GM18505 (cell line): ENCODE results near the gene KCTD15.

Experiments used
- ATAC-seq: cut with Tn5 transposase; IDR thresholded peaks from one replicate; pipeline ENCODE4 v1.9.1; 2021; ENCODE audit not compliant: unreplicated experiment
- POLR2A ChIP-seq: IDR thresholded peaks from 4 replicates; pipeline ENCODE4 v1.6.1; 2011; ENCODE audit warnings: borderline replicate concordance; ENCODE audit not compliant: insufficient read depth, insufficient read length; ENCODE audit errors: extremely low read depth

KCTD15 gene

DNA sequence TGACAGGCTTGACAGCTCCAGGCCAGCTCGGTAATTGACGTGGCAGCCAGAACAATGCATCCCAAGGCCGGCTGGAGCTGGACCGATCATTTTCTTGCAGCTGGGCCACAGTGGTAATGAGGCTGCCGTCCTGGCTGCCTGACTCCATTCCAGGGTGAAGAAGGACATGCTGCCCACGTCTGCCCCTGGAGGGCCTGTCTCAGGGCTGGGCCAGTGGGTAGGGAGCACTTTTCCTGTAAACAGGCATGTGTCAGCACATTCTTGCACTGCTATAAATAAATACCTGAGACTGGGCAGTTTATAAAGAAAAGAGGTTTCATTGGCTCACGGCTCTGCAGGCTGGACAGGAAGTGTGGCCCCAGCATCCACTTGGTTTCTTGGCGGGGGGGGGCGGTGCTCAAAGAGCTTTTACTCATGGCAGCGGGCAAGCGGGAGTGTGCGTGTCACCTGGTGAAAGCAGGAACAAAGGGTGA, 38.1 kb upstream of the KCTD15 start:
- no peak for ATAC-seq
- no peak for TF ChIP-seq POLR2A

DNA sequence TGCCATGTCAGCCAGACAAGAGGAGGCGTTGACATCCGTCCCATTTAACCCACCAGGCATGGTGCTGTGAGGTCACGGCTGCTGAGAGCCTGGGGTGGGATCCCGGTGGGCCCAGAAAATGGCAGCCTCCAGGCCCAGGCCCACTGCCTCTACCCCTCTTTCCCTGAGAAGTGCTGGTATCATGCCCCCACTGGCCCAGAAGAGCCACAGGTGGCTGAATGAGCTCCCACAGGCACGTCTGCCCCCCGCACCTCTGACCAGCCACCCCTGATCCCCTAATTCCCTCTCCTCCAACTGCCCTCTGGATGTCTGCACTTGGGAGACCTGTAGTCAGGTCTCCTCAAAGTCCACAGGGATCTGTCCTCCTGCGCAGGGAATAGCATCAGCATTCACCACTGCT, 37.3 kb upstream of the KCTD15 start:
- ATAC-seq, result no peak
- no peak for TF ChIP-seq POLR2A

DNA sequence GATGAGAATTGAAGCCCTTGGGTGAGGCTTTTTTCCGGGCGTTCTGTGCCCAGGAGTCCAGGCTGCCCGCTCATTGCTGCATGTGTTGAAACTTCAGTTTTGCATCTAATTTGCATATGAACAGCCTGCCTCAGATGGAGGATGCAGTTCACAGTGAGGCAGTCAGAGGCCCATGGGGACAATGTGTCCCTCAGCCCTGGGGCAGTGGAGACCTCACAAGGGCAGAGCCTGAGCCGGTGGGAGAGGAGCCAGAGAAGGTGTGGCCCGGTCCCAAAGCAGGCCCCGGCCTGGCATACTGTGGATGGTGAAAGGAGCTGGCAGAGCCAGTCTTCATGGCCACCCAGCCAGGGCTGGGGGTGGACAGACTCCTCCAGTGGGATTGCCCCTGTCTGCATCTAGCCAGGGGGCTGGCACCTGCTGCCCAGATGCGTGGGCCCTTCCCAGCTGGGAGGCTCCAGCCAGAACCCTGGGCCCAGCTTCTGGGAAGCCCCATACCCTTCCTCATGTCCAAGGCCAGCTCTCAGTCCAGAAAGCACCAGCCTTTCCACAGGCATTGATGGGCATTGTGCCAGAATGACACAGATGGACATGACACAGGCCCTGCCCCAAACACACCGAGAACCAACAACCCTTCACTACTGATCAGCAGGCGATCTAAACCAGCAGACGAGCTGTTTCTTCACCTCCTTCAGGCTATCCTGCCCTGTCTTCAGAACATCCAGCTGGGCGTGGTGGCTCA, 32.9 kb upstream of the KCTD15 start:
- no peak for ATAC-seq
- TF ChIP-seq POLR2A, result no peak

DNA sequence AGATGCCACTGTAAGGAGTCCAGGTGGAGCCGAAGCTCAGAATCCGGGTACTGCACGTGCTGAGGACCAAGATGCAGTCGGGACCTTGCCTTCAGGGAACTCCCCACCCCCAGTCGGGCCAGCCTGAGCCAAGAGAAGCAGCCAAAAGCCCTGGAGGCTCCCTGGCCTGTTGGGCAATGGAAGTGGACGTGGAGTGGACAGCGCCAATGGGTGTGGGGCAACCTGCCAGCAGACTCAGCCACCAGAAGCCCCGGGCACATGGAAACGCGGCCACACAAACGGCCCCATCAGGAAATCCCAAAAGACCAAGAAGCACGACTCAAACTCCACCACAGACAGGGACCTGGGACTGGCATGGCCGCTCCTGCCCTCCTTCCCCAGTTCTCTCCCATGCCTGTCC, 30.0 kb upstream of the KCTD15 start:
- TF ChIP-seq POLR2A, result no peak
- ATAC-seq, result no peak

DNA sequence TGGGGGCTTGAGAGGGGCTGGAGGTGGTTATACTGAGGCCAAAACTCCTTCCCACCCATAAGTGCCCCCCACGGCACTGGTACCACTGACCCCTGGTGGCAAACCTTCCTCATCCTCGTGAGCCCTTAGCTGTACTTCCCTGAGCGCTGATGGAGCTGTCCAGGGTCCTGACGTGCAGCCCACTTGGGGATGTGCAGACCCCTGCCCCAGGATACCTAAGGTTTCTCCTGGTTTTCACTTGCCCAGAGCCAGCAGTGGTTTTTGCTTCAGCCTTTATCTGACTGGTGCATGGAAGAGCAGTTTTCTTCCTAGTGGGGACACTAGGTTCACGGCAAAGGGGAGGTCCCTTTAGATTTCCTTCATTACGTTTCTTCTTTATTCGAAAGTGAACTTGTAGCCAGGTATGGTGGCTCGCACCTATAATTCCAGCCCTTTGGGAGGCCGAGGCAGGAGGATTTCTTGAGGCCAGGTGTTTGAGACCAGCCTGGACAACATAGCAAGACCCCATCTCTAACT, 28.7 kb upstream of the KCTD15 start:
- TF ChIP-seq POLR2A, result no peak
- ATAC-seq, result no peak

DNA sequence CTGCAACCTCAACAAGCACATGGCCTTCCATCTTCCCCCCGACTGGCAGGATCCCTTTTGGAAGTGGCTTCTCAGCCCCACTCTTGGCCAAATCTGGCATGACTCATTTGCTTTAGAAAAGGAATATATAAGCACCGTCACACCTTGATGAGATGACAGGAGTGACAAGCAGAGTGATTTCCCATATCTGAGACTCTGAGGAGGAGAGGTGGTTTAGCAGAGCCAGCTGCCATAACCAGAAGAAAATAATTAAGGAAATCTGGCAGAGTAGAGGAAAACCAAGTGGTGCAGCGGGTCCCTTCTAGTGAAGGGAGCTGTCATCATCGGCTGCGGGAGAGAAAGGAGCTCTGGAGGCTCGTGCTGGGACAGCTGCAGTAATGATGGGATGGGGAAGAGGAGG, 27.5 kb upstream of the KCTD15 start:
- ATAC-seq, result no peak
- TF ChIP-seq POLR2A, result no peak

DNA sequence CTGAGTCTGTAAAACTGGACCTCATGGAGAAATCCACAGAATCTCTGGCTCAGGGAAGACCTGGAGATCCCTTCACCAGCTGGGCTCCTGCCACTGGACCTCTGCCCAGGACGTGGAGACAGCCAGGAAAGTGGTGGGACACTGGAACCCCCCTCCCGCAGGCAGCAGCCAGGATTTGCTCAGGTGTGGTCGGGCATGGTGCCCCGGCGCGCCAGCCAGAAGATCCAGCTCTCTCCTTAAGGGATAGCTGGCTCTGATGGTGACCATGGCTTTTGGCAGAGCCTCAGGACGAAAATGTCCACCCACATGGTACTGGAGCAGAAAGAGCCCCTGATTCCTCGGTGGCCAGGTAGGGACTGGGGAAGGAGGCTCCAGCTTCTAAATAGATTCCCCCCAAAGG, 26.6 kb upstream of the KCTD15 start:
- ATAC-seq, result no peak

DNA sequence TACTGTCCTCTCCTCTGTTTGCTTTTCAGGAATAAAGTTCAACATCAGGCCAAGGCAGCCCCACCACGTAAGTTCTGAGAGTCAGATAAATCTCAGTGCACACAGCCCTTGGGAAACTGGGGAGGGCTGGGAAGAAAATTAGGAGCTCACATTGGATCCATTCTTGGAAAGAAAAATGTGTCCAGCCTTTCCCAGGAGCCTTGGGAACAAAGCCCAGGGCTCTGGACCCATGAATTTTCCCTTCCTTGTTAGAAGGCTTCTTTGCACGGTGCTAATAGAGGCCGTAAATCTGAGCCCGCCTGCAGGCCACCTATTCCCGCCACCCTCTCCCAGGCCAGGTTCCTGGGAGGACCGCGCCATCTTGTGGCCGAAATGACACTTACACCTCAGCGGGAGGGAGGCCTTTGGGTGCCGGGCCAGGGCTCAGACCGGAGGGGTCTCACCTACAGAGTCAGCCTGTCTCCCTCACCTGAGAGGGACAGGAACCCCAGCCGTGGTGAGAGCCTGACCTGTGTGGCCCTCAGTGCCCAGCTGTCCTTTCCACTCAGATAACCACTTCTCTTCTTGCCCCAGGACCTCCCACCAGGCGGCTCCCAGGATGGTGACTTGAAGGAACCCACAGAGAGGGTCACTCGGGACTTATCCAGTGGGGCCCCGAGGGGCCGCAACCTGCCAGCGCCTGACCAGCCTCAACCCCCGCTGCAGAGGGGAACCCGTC, 25.1 kb upstream of the KCTD15 start:
- ATAC-seq, result no peak
- no peak for TF ChIP-seq POLR2A

More for the DNA sequence above, 26.6 kb upstream of the KCTD15 start:
- no peak for TF ChIP-seq POLR2A

DNA sequence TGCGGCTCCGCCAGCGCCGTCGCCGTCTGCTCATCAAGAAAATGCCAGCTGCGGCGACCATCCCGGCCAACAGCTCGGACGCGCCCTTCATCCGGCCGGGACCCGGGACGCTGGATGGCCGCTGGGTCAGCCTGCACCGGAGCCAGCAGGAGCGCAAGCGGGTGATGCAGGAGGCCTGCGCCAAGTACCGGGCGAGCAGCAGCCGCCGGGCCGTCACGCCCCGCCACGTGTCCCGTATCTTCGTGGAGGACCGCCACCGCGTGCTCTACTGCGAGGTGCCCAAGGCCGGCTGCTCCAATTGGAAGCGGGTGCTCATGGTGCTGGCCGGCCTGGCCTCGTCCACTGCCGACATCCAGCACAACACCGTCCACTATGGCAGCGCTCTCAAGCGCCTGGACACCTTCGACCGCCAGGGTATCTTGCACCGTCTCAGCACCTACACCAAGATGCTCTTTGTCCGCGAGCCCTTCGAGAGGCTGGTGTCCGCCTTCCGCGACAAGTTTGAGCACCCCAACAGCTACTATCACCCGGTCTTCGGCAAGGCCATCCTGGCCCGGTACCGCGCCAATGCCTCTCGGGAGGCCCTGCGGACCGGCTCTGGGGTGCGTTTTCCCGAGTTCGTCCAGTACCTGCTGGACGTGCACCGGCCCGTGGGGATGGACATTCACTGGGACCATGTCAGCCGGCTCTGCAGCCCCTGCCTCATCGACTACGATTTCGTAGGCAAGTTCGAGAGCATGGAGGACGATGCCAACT, 24.4 kb upstream of the KCTD15 start:
- no peak for ATAC-seq
- no peak for TF ChIP-seq POLR2A

DNA sequence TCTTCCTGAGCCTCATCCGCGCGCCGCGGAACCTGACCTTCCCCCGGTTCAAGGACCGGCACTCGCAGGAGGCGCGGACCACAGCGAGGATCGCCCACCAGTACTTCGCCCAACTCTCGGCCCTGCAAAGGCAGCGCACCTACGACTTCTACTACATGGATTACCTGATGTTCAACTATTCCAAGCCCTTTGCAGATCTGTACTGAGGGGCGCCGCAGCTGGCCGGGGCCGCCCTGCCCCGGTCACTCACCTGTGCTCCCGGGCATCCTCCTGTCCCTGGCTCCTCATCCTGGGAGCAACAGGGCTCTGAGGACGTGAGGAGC, 23.9 kb upstream of the KCTD15 start:
- ATAC-seq, result no peak
- TF ChIP-seq POLR2A, result no peak

DNA sequence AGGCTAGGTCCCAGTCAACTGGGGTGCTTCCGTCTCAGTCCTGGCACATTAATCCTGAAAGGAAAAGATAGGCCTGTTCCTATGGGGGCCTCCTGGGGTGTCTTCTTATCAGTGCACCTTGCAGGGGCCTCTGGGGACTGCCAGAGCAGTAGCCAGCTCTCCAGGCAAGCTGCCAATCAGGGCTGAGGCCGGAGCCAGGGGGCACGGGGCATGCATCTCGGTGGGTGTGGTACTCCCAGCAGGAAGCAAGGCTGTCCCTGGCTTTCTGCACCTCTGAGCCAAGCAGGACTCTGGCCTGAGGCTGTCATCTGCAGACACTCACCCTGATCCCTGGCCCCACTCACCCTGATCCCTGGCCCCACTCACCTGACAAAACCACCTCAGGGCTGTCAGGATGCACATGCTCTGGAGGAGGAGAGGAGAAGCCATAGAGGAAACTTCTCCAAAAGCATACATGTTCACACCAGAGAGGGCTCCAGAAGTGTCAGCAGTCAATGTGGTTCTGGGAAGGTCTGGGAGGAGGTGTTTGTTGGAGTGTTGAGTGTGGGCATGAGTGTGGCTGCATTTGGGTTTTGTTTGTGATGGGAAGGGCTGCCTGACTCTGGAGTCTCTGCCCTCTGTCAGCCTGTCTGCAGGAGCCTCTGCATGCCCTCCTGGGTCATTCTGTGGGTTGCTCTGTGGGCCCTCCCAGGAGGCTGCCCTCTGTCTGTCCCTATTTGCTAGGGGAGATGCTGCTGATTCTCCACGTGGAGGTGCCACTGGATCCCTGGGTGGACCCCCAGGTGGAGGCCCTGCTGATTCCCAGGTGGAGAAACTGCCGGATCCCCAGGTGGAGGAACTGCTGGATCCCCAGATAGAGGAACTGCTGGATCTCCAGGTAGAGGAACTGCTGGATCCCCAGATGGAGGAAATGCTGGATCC, 22.7 kb upstream of the KCTD15 start:
- no peak for ATAC-seq
- TF ChIP-seq POLR2A, result no peak

DNA sequence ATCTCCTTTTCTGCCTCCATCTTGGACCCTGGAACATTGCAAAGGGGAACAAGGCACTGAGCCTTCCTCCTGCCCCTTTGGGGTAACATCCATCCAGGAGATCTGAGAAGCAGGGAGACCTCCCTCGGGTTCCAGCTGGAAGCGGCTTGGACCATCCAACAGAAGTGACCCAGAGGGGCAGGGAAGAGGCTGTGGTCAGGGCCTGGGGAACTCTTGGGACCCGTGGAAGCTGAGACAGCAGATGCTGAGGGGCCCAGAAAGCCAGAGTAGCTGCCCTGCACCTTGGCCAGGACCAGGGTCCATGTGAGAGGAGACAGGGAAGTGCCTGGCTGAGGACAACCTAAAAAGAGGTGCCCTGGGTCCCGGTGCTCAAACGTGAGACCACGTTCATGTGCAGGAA, 21.9 kb upstream of the KCTD15 start:
- no peak for ATAC-seq
- TF ChIP-seq POLR2A, result no peak

DNA sequence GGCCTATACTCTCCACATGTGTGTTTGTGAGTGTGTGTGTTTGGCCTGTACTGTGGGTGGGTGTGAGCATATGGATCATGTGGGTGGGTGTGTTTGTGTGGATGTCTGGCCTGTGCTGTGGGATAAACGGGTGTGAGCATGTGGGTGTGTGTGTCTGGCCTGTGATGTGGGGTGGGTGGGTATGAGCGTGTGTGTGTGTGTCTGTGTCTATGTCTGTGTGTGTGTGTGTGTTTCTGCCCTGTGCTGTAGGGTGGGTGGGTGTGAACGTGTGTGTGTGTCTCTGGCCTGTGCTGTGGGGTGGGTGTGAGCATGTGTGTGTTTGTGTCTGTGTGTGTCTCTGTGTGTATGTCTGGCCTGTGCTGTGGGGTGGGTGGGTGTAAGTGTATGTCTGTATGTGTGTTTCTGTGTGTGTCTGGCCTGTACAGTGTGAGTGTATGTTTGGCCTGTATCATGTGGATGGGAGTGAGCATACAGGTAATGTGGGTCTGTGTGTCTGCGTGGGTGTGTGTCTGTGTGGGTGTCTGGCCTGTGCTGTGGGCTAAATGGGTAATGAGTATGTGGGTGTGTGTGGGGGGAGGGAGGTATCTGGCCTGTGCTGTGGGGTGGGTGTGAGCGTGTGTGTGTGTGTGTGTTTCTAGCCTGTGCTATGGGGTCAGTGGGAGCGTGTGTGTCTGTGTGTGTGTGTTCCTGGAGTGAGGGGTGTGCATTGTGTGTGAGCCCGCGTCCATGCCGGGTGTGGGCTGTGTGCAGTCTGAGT, 20.8 kb upstream of the KCTD15 start:
- no peak for TF ChIP-seq POLR2A
- ATAC-seq, result no peak

DNA sequence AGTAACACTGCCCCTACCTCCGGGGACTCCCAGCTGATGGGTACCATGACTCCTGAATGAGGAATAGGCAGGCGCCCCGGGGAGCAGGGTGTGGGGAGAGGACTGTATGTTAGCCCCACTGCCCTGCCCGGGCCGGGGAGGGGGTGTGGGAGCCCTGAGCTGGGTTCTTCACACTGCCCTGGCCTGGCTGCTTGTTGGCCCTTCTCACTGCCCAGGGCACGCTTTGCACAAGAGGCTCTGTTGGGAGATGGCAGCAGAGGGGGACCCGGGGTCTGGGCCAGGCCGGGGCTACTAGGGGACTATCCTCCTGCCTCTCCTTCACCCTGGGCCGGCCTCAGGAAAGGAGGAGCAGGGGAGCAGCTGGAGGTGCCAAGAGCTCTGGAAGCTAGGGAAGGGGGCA, 19.3 kb upstream of the KCTD15 start:
- TF ChIP-seq POLR2A, result no peak
- ATAC-seq, result no peak
